Vagina (tissue), 2 donors: ENCODE results near the gene FBXO44.

Source experiments
- POLR2A ChIP-seq, 2 donors: fragments of 450-650 bp; IDR thresholded peaks; one replicate each; pipeline ENCODE4 v1.6.1; 2017; ENCODE audit warnings: antibody characterized with exemption in 2 of 2, mild to moderate bottlenecking in 2 of 2, moderate library complexity in 2 of 2
- TF ChIP-seq, protein P1 (sequence below), 3 experiments: fragments of 450-650 bp in 2 of 3; fragments of 200-600 bp in 1 of 3; sonication (generic) in 1 of 3; IDR thresholded peaks; one replicate each; pipeline ENCODE4 v1.5.1; 2017 to 2019; ENCODE audit warnings: antibody characterized with exemption in 3 of 3, mild to moderate bottlenecking in 2 of 3, moderate library complexity in 2 of 3

DNA sequence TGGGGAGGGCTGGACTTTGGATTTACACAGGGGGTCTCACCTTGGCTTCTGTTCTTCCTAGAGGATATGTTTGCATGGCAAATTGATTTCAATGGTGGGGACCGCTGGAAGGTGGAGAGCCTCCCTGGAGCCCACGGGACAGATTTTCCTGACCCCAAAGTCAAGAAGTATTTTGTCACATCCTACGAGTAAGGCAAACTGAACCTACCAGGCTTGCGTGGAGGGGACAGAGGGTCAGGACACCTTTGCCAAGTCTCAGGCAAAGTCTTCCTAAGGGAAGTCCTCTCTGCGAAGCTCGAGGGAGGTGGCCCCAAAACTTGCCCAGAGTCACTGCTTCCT lies 16.5 kb downstream of the FBXO44 start:
- TF ChIP-seq POLR2A (IDR thresholded peaks at IDR 0.05), result no peak
- TF ChIP-seq, protein P1, sequence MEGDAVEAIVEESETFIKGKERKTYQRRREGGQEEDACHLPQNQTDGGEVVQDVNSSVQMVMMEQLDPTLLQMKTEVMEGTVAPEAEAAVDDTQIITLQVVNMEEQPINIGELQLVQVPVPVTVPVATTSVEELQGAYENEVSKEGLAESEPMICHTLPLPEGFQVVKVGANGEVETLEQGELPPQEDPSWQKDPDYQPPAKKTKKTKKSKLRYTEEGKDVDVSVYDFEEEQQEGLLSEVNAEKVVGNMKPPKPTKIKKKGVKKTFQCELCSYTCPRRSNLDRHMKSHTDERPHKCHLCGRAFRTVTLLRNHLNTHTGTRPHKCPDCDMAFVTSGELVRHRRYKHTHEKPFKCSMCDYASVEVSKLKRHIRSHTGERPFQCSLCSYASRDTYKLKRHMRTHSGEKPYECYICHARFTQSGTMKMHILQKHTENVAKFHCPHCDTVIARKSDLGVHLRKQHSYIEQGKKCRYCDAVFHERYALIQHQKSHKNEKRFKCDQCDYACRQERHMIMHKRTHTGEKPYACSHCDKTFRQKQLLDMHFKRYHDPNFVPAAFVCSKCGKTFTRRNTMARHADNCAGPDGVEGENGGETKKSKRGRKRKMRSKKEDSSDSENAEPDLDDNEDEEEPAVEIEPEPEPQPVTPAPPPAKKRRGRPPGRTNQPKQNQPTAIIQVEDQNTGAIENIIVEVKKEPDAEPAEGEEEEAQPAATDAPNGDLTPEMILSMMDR (IDR thresholded peaks at IDR 0.05), result no peak
